Mammary epithelial cell (primary cell): ENCODE data around the gene PRSS58.

ENCODE experiments used
- EZH2 ChIP-seq: IDR thresholded peaks from 2 replicates; pipeline ENCODE4 v1.6.1; 2012; ENCODE audit warnings: low read length, inconsistent platforms, borderline replicate concordance
- TF ChIP-seq, protein P1 (sequence below), 2 donors: IDR thresholded peaks in 1 of 2; conservative IDR thresholded peaks in 1 of 2; 2 replicates each; pipeline ENCODE4 v1.5.1; 2011 to 2012; ENCODE audit warnings: inconsistent platforms in 2 of 2, low read length in 2 of 2, mild to moderate bottlenecking in 2 of 2, control low read depth in 1 of 2, low read depth in 1 of 2; ENCODE audit not compliant: insufficient read depth in 1 of 2; ENCODE audit errors: extremely low read depth in 1 of 2

DNA sequence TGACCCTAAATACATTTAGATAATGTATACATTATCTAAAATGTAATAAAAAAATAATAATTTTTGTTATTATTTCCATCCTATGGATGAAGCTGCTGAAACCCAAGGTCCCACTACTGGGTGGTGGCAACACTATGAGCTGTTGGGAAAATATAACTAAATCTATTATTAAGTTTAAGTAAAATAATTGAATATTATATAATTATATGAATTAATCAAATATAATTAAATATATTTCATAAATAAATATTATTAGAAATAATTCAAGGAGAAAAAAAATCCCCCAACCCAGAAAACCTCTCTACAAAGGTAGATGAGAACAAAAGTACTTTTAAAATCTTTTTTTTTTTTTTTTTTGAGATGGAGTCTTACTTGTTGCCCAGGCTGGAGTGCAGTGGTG lies 7.9 kb downstream of the PRSS58 start:
- TF ChIP-seq, protein P1, sequence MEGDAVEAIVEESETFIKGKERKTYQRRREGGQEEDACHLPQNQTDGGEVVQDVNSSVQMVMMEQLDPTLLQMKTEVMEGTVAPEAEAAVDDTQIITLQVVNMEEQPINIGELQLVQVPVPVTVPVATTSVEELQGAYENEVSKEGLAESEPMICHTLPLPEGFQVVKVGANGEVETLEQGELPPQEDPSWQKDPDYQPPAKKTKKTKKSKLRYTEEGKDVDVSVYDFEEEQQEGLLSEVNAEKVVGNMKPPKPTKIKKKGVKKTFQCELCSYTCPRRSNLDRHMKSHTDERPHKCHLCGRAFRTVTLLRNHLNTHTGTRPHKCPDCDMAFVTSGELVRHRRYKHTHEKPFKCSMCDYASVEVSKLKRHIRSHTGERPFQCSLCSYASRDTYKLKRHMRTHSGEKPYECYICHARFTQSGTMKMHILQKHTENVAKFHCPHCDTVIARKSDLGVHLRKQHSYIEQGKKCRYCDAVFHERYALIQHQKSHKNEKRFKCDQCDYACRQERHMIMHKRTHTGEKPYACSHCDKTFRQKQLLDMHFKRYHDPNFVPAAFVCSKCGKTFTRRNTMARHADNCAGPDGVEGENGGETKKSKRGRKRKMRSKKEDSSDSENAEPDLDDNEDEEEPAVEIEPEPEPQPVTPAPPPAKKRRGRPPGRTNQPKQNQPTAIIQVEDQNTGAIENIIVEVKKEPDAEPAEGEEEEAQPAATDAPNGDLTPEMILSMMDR (conservative IDR thresholded peaks at IDR 0.05 in 1 of 2, IDR thresholded peaks at IDR 0.05 in 1 of 2; ENCODE audit: extremely low read depth in 1 of 2, insufficient read depth in 1 of 2, low read depth in 1 of 2, low read length in 2 of 2): no peak
- no peak for TF ChIP-seq EZH2
